SK-N-SH treated with all-trans-retinoic acid at 6 μM for 48 hours (cell line): ENCODE measurements around the gene OCEL1.

ENCODE experiments used
- GLIS3 ChIP-seq: fragments of 250-450 bp; sonication (Bioruptor Pico); IDR thresholded peaks from 2 replicates; pipeline ENCODE4 v1.5.0; 2020; ENCODE audit warnings: mild to moderate bottlenecking, moderate library complexity
- ZC3H10 ChIP-seq: fragments of 250-450 bp; sonication (Bioruptor Pico); IDR thresholded peaks from 2 replicates; pipeline ENCODE4 v1.5.1; 2021; ENCODE audit warnings: mild to moderate bottlenecking, moderate library complexity

GRCh38 chr19:17202249-17202648 is 23.8 kb upstream of the OCEL1 start:
- TF ChIP-seq ZC3H10 (CRISPR knock-in tag) = no peak
- no peak for TF ChIP-seq GLIS3 (CRISPR knock-in tag)
